Cardiac muscle cell (in vitro differentiated cells and primary cell): ENCODE results near the gene HS3ST6. TPM values are rescaled to one million over a fixed set of nuclear protein-coding genes. Genes with fewer than 3 reads are reported as not detected.
A peak's percentile ranks its signal among the peaks of the same experiment; 100 is the strongest.

ENCODE experiments used
- DNase-seq, 2 donors: peaks; one replicate each; pipeline versions ENCODE4 v3.0.0 to v3.0.0-alpha.2; 2010 to 2017; ENCODE audit warnings: low read depth in 1 of 2, low spot score in 1 of 2
- H3K27ac ChIP-seq: fragments of 200-600 bp; sonication (generic); 2 replicates; pipeline ENCODE4 v1.5.1; 2016
- H3K27me3 ChIP-seq: fragments of 200-600 bp; sonication (generic); 2 replicates; pipeline ENCODE4 v1.6.0; 2016; ENCODE audit warnings: control low read depth
- H3K36me3 ChIP-seq: fragments of 200-600 bp; sonication (generic); 2 replicates; pipeline ENCODE4 v1.5.1; 2016; ENCODE audit warnings: control low read depth
- H3K4me1 ChIP-seq: fragments of 200-600 bp; sonication (generic); 2 replicates; pipeline ENCODE4 v1.8.1; 2017; ENCODE audit warnings: low read depth, mild to moderate bottlenecking, mixed run types
- H3K4me3 ChIP-seq: fragments of 200-600 bp; sonication (generic); 2 replicates; pipeline ENCODE4 v1.5.1; 2016; ENCODE audit warnings: mild to moderate bottlenecking
- H3K9me3 ChIP-seq: fragments of 200-600 bp; sonication (generic); 2 replicates; pipeline ENCODE4 v1.5.1; 2017; ENCODE audit warnings: low read depth, mild to moderate bottlenecking, control low read depth
- polyA plus RNA-seq: library from polyadenylated mRNA; unstranded; fragments of >200 nt; fragmentation: Nextera tagmentation; extraction: Ambion mirVana; gene quantifications from 2 replicates; pipeline ENCODE4 v1.2.1, GENCODE V29; 2016
- total RNA-seq: library from RNA; depleted of rRNA; stranded (reverse); fragments of >200 nt; gene quantifications from 2 replicates; pipeline ENCODE4 v1.2.3, GENCODE V29; 2016
- TF ChIP-seq, protein P1 (sequence below): IDR thresholded peaks from 2 replicates; pipeline ENCODE4 v1.5.1; 2012; ENCODE audit warnings: low read depth, mild to moderate bottlenecking, low read length

Gene HS3ST6
- total and polyA plus RNA-seq, 2 experiments from 2014 or later, result not detected

DNA sequence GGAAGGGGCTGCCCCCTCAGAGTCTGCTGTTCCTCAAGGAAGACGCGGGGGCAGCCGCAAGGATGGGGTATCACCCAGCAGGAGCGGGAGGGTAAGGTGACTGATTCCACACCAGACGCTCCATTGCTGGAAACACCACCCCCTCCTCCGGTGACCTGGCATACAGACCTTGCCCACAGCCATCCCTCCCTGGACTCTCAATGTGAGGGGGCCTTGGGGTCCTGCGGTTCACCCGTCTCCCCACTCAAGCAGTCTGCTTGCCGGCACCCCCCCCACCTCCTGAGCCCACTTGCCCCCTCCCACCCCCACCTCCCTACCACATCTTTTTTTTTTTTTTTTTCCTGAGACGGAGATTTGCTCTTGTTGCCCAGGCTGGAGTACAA is 12.1 kb upstream of the HS3ST6 start:
- TF ChIP-seq, protein P1, sequence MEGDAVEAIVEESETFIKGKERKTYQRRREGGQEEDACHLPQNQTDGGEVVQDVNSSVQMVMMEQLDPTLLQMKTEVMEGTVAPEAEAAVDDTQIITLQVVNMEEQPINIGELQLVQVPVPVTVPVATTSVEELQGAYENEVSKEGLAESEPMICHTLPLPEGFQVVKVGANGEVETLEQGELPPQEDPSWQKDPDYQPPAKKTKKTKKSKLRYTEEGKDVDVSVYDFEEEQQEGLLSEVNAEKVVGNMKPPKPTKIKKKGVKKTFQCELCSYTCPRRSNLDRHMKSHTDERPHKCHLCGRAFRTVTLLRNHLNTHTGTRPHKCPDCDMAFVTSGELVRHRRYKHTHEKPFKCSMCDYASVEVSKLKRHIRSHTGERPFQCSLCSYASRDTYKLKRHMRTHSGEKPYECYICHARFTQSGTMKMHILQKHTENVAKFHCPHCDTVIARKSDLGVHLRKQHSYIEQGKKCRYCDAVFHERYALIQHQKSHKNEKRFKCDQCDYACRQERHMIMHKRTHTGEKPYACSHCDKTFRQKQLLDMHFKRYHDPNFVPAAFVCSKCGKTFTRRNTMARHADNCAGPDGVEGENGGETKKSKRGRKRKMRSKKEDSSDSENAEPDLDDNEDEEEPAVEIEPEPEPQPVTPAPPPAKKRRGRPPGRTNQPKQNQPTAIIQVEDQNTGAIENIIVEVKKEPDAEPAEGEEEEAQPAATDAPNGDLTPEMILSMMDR, result no peak
- no peak overlapping the region for H3K4me3 ChIP-seq
- no peak overlapping the region for H3K27ac ChIP-seq
- H3K4me1 ChIP-seq, result no peaks in the 10 kb centered on the region
- no peak for DNase-seq
- no peaks in the 10 kb centered on the region for H3K9me3 ChIP-seq
- H3K36me3 ChIP-seq, result no peaks in the 10 kb centered on the region
- peaks cover 15% of the 10 kb centered on the region for H3K27me3 ChIP-seq

DNA sequence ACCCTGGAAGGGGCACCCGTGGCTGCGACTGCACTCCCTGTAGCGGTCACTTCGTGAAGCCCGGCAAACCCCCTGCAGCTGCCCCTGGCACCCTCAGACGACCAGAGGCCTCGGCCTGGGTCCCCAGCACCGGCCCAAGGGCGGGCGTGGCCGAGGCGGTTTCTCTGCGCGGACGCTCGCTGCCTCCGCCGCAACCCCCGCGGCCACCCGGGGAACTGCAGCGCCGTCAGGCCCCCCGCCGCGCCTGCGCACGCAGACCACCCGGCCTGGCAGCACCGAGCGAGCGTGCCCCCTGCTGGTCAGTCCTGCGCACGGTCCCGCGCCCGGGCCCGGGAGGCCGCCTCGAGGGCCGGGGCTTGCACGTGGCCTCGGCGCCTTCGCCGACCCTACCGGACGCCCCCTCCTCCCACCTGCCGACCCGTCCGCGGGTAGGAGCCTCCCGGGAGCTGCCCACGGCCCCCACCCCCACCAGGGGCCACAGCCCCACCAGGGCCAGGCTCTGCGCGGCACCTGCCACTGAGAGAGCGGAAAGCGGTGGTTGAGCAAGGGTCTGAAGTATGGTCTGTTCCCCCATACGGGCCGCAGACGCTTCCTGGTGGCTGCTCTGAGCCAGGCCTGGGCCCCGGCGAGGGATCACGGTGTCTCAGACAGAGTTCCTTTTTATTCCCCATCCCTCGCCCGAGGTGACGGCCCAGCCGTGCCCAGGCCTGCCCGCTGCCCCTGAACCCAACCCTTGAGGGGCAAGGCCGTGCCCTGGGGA is 11.5 kb upstream of the HS3ST6 start:
- Histone ChIP-seq H3K27ac (no peak overlapping the region), H3K27me3 (peaks cover 15% of the 10 kb centered on the region), H3K36me3 (no peaks in the 10 kb centered on the region), H3K4me1 (no peaks in the 10 kb centered on the region), H3K9me3 (no peaks in the 10 kb centered on the region), H3K4me3 (peak overlapping the region; percentile 40)
- TF ChIP-seq, protein P1, result peak; percentile 69
- peak; percentile 90 to 91 for DNase-seq

DNA sequence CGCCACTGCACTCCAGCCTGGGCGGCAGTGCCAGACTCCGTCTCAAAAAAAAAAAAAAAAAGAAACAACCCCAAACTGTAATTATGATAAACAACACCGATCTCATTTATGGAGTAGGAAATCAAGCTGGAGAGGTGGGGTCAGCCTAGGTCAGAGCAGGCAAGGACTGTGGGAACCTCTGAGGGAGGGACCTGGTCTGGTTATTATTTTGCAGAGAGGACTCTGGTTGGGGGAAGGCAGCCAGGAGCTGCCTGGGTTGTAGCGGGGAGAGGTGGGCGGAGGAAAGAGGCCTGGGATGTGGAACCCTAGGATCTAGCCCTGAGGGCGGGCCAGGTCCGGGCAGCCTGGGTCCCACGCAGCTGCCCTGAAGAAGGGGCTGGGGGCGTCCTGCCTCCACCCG is 10.9 kb upstream of the HS3ST6 start:
- Histone ChIP-seq H3K4me1 (no peaks in the 10 kb centered on the region), H3K27ac (no peak overlapping the region), H3K9me3 (no peaks in the 10 kb centered on the region), H3K27me3 (peaks cover 15% of the 10 kb centered on the region), H3K36me3 (no peaks in the 10 kb centered on the region), H3K4me3 (peak overlapping the region; percentile 40)
- TF ChIP-seq, protein P1, result no peak
- DNase-seq, result peak; percentile 41 to 44

- peak in 1 of 2 donors; percentile 29 for DNase-seq
- Histone ChIP-seq H3K4me3 (no peak overlapping the region), H3K4me1 (peaks cover 6% of the 10 kb centered on the region), H3K9me3 (no peaks in the 10 kb centered on the region), H3K27ac (no peak overlapping the region), H3K36me3 (no peaks in the 10 kb centered on the region), H3K27me3 (peaks cover 41% of the 10 kb centered on the region)
- TF ChIP-seq, protein P1, result no peak
Measured at GRCh38 chr16:1926271-1926670, 8.1 kb upstream of the HS3ST6 start.

DNA sequence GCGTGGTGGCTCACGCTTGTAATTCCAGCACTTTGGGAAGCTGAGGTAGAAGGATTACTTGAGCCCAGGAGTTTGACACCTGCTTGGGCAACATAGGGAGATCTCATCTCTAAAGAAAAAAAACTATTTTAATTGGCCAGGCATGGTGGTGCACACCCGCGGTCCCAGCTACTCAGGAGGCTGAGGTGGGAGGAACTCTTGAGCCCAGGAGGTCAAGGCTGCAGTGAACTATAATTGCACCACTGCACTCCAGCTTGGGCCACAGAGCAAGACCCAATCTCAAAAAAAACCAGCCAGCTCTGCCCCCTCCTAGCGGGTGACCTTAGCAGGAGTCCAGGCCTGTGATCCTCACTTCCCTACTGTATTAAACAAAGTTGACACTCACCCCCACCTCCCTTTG is 5.9 kb upstream of the HS3ST6 start:
- no peaks in the 10 kb centered on the region for H3K9me3 ChIP-seq
- H3K36me3 ChIP-seq, result no peaks in the 10 kb centered on the region
- DNase-seq, result no peak
- peaks cover 47% of the 10 kb centered on the region for H3K27me3 ChIP-seq
- no peak overlapping the region for H3K27ac ChIP-seq
- TF ChIP-seq, protein P1, result no peak
- peaks cover 6% of the 10 kb centered on the region for H3K4me1 ChIP-seq
- no peak overlapping the region for H3K4me3 ChIP-seq
